ENCODE results near the gene PDLIM5.

- TF ChIP-seq EP300 (IDR thresholded peaks at IDR 0.05; ENCODE audit: borderline replicate concordance) (no peak), TCF12 (IDR thresholded peaks at IDR 0.05; ENCODE audit: low read depth) (no peak), RAD21 (IDR thresholded peaks at IDR 0.05; ENCODE audit: low read depth) (no peak), EGR1 (IDR thresholded peaks at IDR 0.05) (no peak), TAF1 (IDR thresholded peaks at IDR 0.05; ENCODE audit: low read depth) (no peak)
Observed at GRCh38 chr4:94527556-94528233, 76.0 kb downstream of the PDLIM5 start.
